GM12878 (cell line): ENCODE results near the gene WDR59.

Source experiments
- EP300 ChIP-seq, 2 experiments: fragments of 150-350 bp in 1 of 2; IDR thresholded peaks; 2 replicates each; pipeline ENCODE4 v1.6.1; 2011 to 2012; ENCODE audit warnings: low read depth in 2 of 2, low read length in 2 of 2, borderline replicate concordance in 1 of 2, improper control_type of control experiment in 1 of 2, inconsistent platforms in 1 of 2; ENCODE audit not compliant: control insufficient read depth in 1 of 2
- EZH2 ChIP-seq: IDR thresholded peaks from 2 replicates; pipeline ENCODE4 v1.6.1; 2012; ENCODE audit warnings: low read depth, mild to moderate bottlenecking, control low read depth, inconsistent platforms, low read length, borderline replicate concordance; ENCODE audit not compliant: control insufficient read depth
- FOS ChIP-seq: IDR thresholded peaks from 3 replicates; pipeline ENCODE4 v1.6.1; 2011; ENCODE audit warnings: borderline replicate concordance; ENCODE audit not compliant: insufficient read length; ENCODE audit errors: extremely low read depth
- GABPA ChIP-seq: IDR thresholded peaks from 2 replicates; pipeline ENCODE4 v1.6.1; 2014; ENCODE audit warnings: antibody characterized with exemption, low read depth, mild to moderate bottlenecking, inconsistent platforms
- POLR2AphosphoS2 ChIP-seq: IDR thresholded peaks from 2 replicates; pipeline ENCODE4 v1.6.1; 2011; ENCODE audit warnings: low read depth, mild to moderate bottlenecking, low read length, improper control_type of control experiment, moderate library complexity
- RAD51 ChIP-seq: fragments of 450-650 bp; IDR thresholded peaks from 2 replicates; pipeline ENCODE4 v1.6.1; 2016; ENCODE audit warnings: moderate library complexity, mild to moderate bottlenecking, inconsistent platforms
- SUZ12 ChIP-seq: fragments of 200-600 bp; sonication (generic); IDR thresholded peaks from one replicate; pipeline ENCODE4 v1.6.1; 2018; ENCODE audit warnings: antibody characterized with exemption, mild to moderate bottlenecking; ENCODE audit not compliant: unreplicated experiment
- TF ChIP-seq, protein P1 (sequence below), 3 experiments: IDR thresholded peaks in 2 of 3; conservative IDR thresholded peaks in 1 of 3; 2 replicates each; pipeline ENCODE4 v1.5.1; 2011; ENCODE audit warnings: low read depth in 3 of 3, low read length in 3 of 3, mild to moderate bottlenecking in 3 of 3, control low read depth in 2 of 3, moderate library complexity in 2 of 3, inconsistent platforms in 1 of 3, mixed read lengths in 1 of 3; ENCODE audit not compliant: control insufficient read depth in 2 of 3, insufficient read depth in 1 of 3; ENCODE audit errors: extremely low read depth in 1 of 3
- TF ChIP-seq, protein P2 (sequence below): fragments of 450-650 bp; IDR thresholded peaks from 2 replicates; pipeline ENCODE4 v1.6.1; 2016; ENCODE audit warnings: mild to moderate bottlenecking, moderate library complexity, borderline replicate concordance
- TF ChIP-seq, protein P3 (sequence below): IDR thresholded peaks from 2 replicates; pipeline ENCODE4 v1.6.1; 2012; ENCODE audit warnings: low read depth, low read length, improper control_type of control experiment
- TF ChIP-seq, protein P4 (sequence below): IDR thresholded peaks from 2 replicates; pipeline ENCODE4 v1.6.1; 2012; ENCODE audit warnings: mild to moderate bottlenecking, low read depth, low read length

DNA sequence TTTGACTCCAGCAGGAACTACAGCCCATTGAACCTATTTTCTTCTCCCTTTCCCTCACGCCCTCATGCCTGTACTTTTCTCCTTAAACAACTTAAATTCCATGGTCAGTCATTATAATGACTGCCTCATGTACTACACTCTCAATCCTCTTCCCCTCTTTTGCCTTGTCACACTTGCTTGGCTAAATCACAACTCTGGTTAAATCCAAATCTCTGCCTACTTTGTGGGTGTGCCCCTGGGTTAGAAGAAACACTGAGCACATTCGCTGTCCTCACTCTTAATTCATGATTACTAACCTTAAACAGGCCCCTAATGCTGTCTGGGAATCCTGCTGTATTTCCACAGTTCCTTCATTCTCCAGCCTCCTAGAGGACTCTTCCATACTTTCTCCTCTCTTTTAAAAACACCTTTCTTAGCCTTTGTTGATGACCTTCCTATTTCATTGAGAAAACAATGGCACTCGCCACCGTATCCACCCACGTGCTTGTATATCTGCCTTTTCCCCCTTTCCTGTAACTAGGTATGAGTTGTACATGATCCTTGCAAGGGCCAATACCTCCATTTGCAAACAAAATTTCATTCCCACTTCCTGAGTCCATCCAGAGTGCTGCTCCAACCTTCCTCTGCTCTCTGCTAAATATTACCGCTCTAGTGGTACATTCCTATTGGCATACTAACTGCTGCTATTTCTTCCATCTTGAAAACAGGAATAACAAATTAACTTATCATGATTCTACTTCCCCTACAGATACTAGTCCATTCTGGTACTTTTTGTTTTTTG lies 42.8 kb upstream of the WDR59 start:
- no peak for TF ChIP-seq EZH2
- TF ChIP-seq, protein P1, sequence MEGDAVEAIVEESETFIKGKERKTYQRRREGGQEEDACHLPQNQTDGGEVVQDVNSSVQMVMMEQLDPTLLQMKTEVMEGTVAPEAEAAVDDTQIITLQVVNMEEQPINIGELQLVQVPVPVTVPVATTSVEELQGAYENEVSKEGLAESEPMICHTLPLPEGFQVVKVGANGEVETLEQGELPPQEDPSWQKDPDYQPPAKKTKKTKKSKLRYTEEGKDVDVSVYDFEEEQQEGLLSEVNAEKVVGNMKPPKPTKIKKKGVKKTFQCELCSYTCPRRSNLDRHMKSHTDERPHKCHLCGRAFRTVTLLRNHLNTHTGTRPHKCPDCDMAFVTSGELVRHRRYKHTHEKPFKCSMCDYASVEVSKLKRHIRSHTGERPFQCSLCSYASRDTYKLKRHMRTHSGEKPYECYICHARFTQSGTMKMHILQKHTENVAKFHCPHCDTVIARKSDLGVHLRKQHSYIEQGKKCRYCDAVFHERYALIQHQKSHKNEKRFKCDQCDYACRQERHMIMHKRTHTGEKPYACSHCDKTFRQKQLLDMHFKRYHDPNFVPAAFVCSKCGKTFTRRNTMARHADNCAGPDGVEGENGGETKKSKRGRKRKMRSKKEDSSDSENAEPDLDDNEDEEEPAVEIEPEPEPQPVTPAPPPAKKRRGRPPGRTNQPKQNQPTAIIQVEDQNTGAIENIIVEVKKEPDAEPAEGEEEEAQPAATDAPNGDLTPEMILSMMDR (IDR thresholded peaks at IDR 0.05 in 2 of 3, conservative IDR thresholded peaks at IDR 0.05 in 1 of 3; ENCODE audit: control insufficient read depth in 2 of 3, extremely low read depth in 1 of 3, insufficient read depth in 1 of 3, low read depth in 3 of 3, low read length in 3 of 3): no peak
- no peak for TF ChIP-seq GABPA
- TF ChIP-seq, protein P2, sequence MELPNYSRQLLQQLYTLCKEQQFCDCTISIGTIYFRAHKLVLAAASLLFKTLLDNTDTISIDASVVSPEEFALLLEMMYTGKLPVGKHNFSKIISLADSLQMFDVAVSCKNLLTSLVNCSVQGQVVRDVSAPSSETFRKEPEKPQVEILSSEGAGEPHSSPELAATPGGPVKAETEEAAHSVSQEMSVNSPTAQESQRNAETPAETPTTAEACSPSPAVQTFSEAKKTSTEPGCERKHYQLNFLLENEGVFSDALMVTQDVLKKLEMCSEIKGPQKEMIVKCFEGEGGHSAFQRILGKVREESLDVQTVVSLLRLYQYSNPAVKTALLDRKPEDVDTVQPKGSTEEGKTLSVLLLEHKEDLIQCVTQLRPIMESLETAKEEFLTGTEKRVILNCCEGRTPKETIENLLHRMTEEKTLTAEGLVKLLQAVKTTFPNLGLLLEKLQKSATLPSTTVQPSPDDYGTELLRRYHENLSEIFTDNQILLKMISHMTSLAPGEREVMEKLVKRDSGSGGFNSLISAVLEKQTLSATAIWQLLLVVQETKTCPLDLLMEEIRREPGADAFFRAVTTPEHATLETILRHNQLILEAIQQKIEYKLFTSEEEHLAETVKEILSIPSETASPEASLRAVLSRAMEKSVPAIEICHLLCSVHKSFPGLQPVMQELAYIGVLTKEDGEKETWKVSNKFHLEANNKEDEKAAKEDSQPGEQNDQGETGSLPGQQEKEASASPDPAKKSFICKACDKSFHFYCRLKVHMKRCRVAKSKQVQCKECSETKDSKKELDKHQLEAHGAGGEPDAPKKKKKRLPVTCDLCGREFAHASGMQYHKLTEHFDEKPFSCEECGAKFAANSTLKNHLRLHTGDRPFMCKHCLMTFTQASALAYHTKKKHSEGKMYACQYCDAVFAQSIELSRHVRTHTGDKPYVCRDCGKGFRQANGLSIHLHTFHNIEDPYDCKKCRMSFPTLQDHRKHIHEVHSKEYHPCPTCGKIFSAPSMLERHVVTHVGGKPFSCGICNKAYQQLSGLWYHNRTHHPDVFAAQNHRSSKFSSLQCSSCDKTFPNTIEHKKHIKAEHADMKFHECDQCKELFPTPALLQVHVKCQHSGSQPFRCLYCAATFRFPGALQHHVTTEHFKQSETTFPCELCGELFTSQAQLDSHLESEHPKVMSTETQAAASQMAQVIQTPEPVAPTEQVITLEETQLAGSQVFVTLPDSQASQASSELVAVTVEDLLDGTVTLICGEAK: no peak
- TF ChIP-seq, protein P3, sequence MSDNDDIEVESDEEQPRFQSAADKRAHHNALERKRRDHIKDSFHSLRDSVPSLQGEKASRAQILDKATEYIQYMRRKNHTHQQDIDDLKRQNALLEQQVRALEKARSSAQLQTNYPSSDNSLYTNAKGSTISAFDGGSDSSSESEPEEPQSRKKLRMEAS: no peak
- no peak for TF ChIP-seq POLR2AphosphoS2
- TF ChIP-seq FOS: no peak
- no peak for TF ChIP-seq RAD51
- TF ChIP-seq, protein P4, sequence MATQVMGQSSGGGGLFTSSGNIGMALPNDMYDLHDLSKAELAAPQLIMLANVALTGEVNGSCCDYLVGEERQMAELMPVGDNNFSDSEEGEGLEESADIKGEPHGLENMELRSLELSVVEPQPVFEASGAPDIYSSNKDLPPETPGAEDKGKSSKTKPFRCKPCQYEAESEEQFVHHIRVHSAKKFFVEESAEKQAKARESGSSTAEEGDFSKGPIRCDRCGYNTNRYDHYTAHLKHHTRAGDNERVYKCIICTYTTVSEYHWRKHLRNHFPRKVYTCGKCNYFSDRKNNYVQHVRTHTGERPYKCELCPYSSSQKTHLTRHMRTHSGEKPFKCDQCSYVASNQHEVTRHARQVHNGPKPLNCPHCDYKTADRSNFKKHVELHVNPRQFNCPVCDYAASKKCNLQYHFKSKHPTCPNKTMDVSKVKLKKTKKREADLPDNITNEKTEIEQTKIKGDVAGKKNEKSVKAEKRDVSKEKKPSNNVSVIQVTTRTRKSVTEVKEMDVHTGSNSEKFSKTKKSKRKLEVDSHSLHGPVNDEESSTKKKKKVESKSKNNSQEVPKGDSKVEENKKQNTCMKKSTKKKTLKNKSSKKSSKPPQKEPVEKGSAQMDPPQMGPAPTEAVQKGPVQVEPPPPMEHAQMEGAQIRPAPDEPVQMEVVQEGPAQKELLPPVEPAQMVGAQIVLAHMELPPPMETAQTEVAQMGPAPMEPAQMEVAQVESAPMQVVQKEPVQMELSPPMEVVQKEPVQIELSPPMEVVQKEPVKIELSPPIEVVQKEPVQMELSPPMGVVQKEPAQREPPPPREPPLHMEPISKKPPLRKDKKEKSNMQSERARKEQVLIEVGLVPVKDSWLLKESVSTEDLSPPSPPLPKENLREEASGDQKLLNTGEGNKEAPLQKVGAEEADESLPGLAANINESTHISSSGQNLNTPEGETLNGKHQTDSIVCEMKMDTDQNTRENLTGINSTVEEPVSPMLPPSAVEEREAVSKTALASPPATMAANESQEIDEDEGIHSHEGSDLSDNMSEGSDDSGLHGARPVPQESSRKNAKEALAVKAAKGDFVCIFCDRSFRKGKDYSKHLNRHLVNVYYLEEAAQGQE: no peak
- TF ChIP-seq SUZ12: no peak
- no peak for TF ChIP-seq EP300 (IDR thresholded peaks at IDR 0.05; ENCODE audit: borderline replicate concordance in 1 of 2, control insufficient read depth in 1 of 2, low read depth in 2 of 2, low read length in 2 of 2)
